ENCODE measurements around the gene LHX1.

LHX1 gene

GRCh38 chr17:36977568-36977967 is 40.3 kb downstream of the LHX1 start:
- Histone ChIP-seq H3K27ac (ENCODE audit: low read depth, low read length) (no peak overlapping the region), H3K4me3 (ENCODE audit: low read depth, low read length) (no peak overlapping the region), H3K9me3 (ENCODE audit: control insufficient read depth, insufficient read depth, low read depth, low read length) (no peaks in the 10 kb centered on the region), H3K27me3 (ENCODE audit: control insufficient read depth, insufficient read depth, low read length) (no peaks in the 10 kb centered on the region), H3K9ac (ENCODE audit: low read length) (no peak overlapping the region), H3K36me3 (ENCODE audit: control insufficient read depth, insufficient read depth, low read length) (no peaks in the 10 kb centered on the region), H3K4me1 (ENCODE audit: control insufficient read depth, insufficient read depth, low read length) (peaks cover 4% of the 10 kb centered on the region)

- Histone ChIP-seq H3K36me3 (ENCODE audit: control insufficient read depth, insufficient read depth, low read length) (no peaks in the 10 kb centered on the region), H3K4me1 (ENCODE audit: control insufficient read depth, insufficient read depth, low read length) (no peaks in the 10 kb centered on the region), H3K4me3 (ENCODE audit: low read depth, low read length) (no peak overlapping the region), H3K27me3 (ENCODE audit: control insufficient read depth, insufficient read depth, low read length) (no peaks in the 10 kb centered on the region), H3K9ac (ENCODE audit: low read length) (no peak overlapping the region), H3K27ac (ENCODE audit: low read depth, low read length) (no peak overlapping the region), H3K9me3 (ENCODE audit: control insufficient read depth, insufficient read depth, low read depth, low read length) (no peaks in the 10 kb centered on the region)
These were observed 41.7 kb downstream of the LHX1 start for GRCh38 chr17:36978810-36979564.

- no peaks in the 10 kb centered on the region for H3K36me3 ChIP-seq (ENCODE audit: control insufficient read depth, insufficient read depth, low read length)
- H3K4me1 ChIP-seq (ENCODE audit: control insufficient read depth, insufficient read depth, low read length) = no peaks in the 10 kb centered on the region
- H3K9me3 ChIP-seq (ENCODE audit: control insufficient read depth, insufficient read depth, low read depth, low read length) = no peaks in the 10 kb centered on the region
- H3K27ac ChIP-seq (ENCODE audit: low read depth, low read length) = no peak overlapping the region
- H3K4me3 ChIP-seq (ENCODE audit: low read depth, low read length) = no peak overlapping the region
- no peaks in the 10 kb centered on the region for H3K27me3 ChIP-seq (ENCODE audit: control insufficient read depth, insufficient read depth, low read length)
- H3K9ac ChIP-seq (ENCODE audit: low read length) = no peak overlapping the region
These were observed 42.3 kb downstream of the LHX1 start for GRCh38 chr17:36979565-36979941.

GRCh38 chr17:36980280-36980761 is 43.0 kb downstream of the LHX1 start:
- Histone ChIP-seq H3K9me3 (ENCODE audit: control insufficient read depth, insufficient read depth, low read depth, low read length) (no peaks in the 10 kb centered on the region), H3K36me3 (ENCODE audit: control insufficient read depth, insufficient read depth, low read length) (no peaks in the 10 kb centered on the region), H3K4me1 (ENCODE audit: control insufficient read depth, insufficient read depth, low read length) (no peaks in the 10 kb centered on the region), H3K27me3 (ENCODE audit: control insufficient read depth, insufficient read depth, low read length) (no peaks in the 10 kb centered on the region), H3K4me3 (ENCODE audit: low read depth, low read length) (no peak overlapping the region), H3K9ac (ENCODE audit: low read length) (no peak overlapping the region), H3K27ac (ENCODE audit: low read depth, low read length) (no peak overlapping the region)

- Histone ChIP-seq H3K4me1 (ENCODE audit: control insufficient read depth, insufficient read depth, low read length) (no peaks in the 10 kb centered on the region), H3K36me3 (ENCODE audit: control insufficient read depth, insufficient read depth, low read length) (peaks cover 9% of the 10 kb centered on the region), H3K9me3 (ENCODE audit: control insufficient read depth, insufficient read depth, low read depth, low read length) (no peaks in the 10 kb centered on the region), H3K4me3 (ENCODE audit: low read depth, low read length) (no peak overlapping the region), H3K27ac (ENCODE audit: low read depth, low read length) (no peak overlapping the region), H3K9ac (ENCODE audit: low read length) (no peak overlapping the region), H3K27me3 (ENCODE audit: control insufficient read depth, insufficient read depth, low read length) (no peaks in the 10 kb centered on the region)
These were observed 46.3 kb downstream of the LHX1 start for GRCh38 chr17:36983618-36984017.

GRCh38 chr17:36989173-36989572 is 51.9 kb downstream of the LHX1 start:
- Histone ChIP-seq H3K36me3 (ENCODE audit: control insufficient read depth, insufficient read depth, low read length) (peaks cover 48% of the 10 kb centered on the region), H3K4me3 (ENCODE audit: low read depth, low read length) (no peak overlapping the region), H3K27me3 (ENCODE audit: control insufficient read depth, insufficient read depth, low read length) (no peaks in the 10 kb centered on the region), H3K27ac (ENCODE audit: low read depth, low read length) (no peak overlapping the region), H3K4me1 (ENCODE audit: control insufficient read depth, insufficient read depth, low read length) (no peaks in the 10 kb centered on the region), H3K9ac (ENCODE audit: low read length) (no peak overlapping the region), H3K9me3 (ENCODE audit: control insufficient read depth, insufficient read depth, low read depth, low read length) (no peaks in the 10 kb centered on the region)

GRCh38 chr17:36992701-36993100 is 55.4 kb downstream of the LHX1 start:
- Histone ChIP-seq H3K9ac (ENCODE audit: low read length) (no peak overlapping the region), H3K27me3 (ENCODE audit: control insufficient read depth, insufficient read depth, low read length) (no peaks in the 10 kb centered on the region), H3K9me3 (ENCODE audit: control insufficient read depth, insufficient read depth, low read depth, low read length) (no peaks in the 10 kb centered on the region), H3K4me1 (ENCODE audit: control insufficient read depth, insufficient read depth, low read length) (no peaks in the 10 kb centered on the region), H3K36me3 (ENCODE audit: control insufficient read depth, insufficient read depth, low read length) (peaks cover 77% of the 10 kb centered on the region), H3K27ac (ENCODE audit: low read depth, low read length) (no peak overlapping the region), H3K4me3 (ENCODE audit: low read depth, low read length) (no peak overlapping the region)

GRCh38 chr17:36993227-36993626 is 56.0 kb downstream of the LHX1 start:
- H3K9me3 ChIP-seq (ENCODE audit: control insufficient read depth, insufficient read depth, low read depth, low read length) = no peaks in the 10 kb centered on the region
- H3K27ac ChIP-seq (ENCODE audit: low read depth, low read length) = no peak overlapping the region
- H3K36me3 ChIP-seq (ENCODE audit: control insufficient read depth, insufficient read depth, low read length) = peaks cover 80% of the 10 kb centered on the region

More at GRCh38 chr17:36993227-36993626, 56.0 kb downstream of the LHX1 start:
- H3K27me3 ChIP-seq (ENCODE audit: control insufficient read depth, insufficient read depth, low read length) = no peaks in the 10 kb centered on the region
- no peak overlapping the region for H3K4me3 ChIP-seq (ENCODE audit: low read depth, low read length)
- no peak overlapping the region for H3K9ac ChIP-seq (ENCODE audit: low read length)
- H3K4me1 ChIP-seq (ENCODE audit: control insufficient read depth, insufficient read depth, low read length) = no peaks in the 10 kb centered on the region

Measured in HUES6 (cell line).